ENCODE data around the gene NTF3.
"Not testable (repeated sequence)": the region's sequence is repeated elsewhere in the genome, so short reads cannot be mapped to it uniquely, and the experiment has no call there.

NTF3 gene

GRCh38 chr12:5534426-5535199 is 102.7 kb downstream of the NTF3 start:
- DNase-seq (ENCODE audit: low read depth in 3 of 3), result no peak

- no peak for DNase-seq (ENCODE audit: low read depth in 3 of 3)
Measured at GRCh38 chr12:5535541-5535940, 103.6 kb downstream of the NTF3 start.

- not testable (repeated sequence) for DNase-seq (ENCODE audit: low read depth in 3 of 3)
Measured at GRCh38 chr12:5537026-5537615, 105.2 kb downstream of the NTF3 start.

DNA sequence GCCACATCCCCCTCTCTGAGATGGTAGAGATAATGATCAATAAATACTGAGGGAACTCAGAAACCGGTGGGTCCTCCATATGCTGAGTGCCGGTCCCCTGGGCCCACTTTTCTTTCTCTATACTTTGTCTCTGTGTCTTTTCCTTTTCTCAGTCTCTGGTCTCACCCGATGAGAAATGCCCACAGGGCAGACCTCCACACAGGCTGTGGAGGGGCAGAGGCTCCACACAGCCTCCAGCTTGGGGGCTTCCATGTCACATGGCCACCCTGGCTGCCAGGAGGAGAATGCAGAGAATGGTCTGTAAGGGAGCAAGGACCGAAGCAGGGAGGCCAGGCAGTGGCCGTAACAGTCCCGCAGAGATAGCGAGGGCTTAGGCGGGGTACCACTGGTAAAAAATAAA is 105.9 kb downstream of the NTF3 start:
- DNase-seq (ENCODE audit: low read depth in 3 of 3), result no peak
